AG09319 (cell line): ENCODE data around the gene FLOT2.
"Not testable (repeated sequence)": the region's sequence is repeated elsewhere in the genome, so short reads cannot be mapped to it uniquely, and the experiment has no call there.

Experiments used
- DNase-seq: peaks from one replicate; pipeline ENCODE4 v3.0.0-alpha.2; 2010; ENCODE audit warnings: low read depth; ENCODE audit errors: extremely low read depth
- CTCF ChIP-seq: IDR thresholded peaks from 2 replicates; pipeline ENCODE4 v1.5.1; 2011; ENCODE audit warnings: low read depth, mild to moderate bottlenecking, inconsistent platforms, low read length, moderate library complexity

The FLOT2 gene

GRCh38 chr17:28900986-28901726 lies 3.6 kb upstream of the FLOT2 start:
- TF ChIP-seq CTCF = no peak
- no peak for DNase-seq

- DNase-seq = no peak
- no peak for TF ChIP-seq CTCF
These were observed 1.8 kb upstream of the FLOT2 start for GRCh38 chr17:28899212-28899815.

GRCh38 chr17:28898527-28898955 lies 1.0 kb upstream of the FLOT2 start:
- TF ChIP-seq CTCF = no peak
- DNase-seq = no peak

- no peak for DNase-seq
- no peak for TF ChIP-seq CTCF
These were observed 415 bp upstream of the FLOT2 start for GRCh38 chr17:28897769-28898526.

- DNase-seq = no peak
- no peak for TF ChIP-seq CTCF
These were observed 1.0 kb downstream of the FLOT2 start for GRCh38 chr17:28896491-28896883.

DNA sequence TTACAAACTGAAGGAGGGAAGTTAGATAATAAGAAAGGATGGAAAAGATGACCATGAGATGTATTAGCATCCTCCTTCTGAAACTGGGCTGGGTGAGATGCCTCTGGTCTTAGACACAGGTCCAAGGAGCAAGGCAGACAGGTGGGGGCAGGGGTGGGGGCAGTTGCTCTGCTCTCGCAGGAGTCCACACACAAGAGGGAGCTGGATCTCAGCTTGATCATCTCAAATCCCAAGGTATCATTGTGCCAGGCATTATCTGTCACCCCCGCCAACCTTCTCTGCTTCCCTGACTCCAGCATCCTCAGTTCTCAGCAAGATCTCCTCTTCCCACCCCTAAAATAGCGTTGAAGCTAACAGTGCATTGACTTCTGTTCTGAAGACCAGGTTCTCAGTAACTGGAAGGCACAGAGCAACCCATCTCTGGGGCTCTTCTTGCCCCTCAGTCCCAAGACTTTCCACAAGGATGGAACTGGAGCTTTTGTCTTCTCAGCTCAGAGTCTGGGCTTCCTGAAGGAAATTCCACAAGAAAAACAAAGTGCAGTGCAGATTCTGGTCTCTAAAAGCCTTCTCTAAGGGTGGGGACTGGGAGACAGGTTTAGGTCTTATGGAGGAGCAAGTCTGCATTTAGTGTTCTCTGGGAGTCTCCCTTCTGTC lies 1.6 kb downstream of the FLOT2 start:
- no peak for DNase-seq
- no peak for TF ChIP-seq CTCF

DNA sequence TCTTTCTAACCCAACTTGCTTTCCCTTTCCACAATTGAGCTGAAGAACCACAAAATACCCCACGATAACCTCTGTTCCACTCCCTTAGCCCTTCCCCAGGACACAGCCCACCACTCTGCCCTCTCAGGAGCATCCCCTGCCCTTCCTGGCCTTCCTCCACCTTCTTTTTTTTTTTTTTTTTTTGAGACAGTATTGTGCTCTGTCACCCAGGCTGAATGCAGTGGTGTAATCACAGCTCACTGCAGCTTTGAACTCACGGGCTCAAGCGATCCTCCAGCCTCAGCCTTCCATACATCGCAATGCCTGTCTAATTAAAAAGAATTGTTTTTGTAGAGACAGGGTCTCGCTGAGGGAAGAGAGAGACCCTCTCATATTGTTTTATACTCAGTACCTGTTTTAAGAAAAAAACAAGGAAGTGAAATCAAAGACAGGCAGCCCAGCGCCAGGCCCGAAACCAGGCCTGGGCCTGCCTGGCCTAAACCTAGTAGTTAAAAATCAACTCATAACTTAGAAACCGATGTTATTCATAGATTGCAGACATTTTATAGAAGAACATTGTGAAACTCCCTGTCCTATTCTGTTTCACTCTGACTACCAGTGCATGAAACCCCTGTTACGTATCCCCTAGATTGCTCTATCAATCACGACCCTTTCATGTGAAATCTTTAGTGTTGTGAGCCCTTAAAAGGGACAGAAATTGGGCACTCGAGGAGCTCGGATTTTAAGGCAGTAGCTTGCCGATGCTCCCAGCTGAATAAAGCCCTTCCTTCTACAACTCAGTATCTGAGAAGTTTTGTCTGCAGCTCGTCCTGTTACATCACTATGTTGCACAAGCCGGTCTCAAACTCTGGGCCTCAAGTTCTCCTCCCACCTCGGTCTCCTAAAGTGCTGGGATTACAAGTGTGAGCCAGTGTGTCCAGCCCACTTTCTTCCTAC lies 4.0 kb downstream of the FLOT2 start:
- not testable (repeated sequence) for DNase-seq
